GM10248 (cell line): ENCODE measurements around the gene NFE2L3.

ENCODE experiments used
- CTCF ChIA-PET: fragments of 300-600 bp; sonication (Branson Sonifier 250); formaldehyde crosslinking; extraction: SDS; loops from one replicate; lab custom pipeline; 2021; ENCODE audit warnings: antibody characterized with exemption; lab: Yijun Ruan, JAX
- POLR2A ChIA-PET: fragments of 350-650 bp; sonication (Branson Sonifier 250); formaldehyde crosslinking; extraction: SDS; loops from one replicate; lab custom pipeline; 2020; ENCODE audit warnings: antibody characterized with exemption; lab: Yijun Ruan, JAX
- DNase-seq: peaks from one replicate; pipeline ENCODE4 v3.0.0; 2012; ENCODE audit errors: extremely low spot score
- TF ChIP-seq, protein P1 (sequence below): IDR thresholded peaks from 2 replicates; pipeline ENCODE4 v1.5.1; 2012; ENCODE audit warnings: mild to moderate bottlenecking, low read depth; ENCODE audit errors: extremely low read depth, missing control alignments, control extremely low read depth

NFE2L3 gene

DNA sequence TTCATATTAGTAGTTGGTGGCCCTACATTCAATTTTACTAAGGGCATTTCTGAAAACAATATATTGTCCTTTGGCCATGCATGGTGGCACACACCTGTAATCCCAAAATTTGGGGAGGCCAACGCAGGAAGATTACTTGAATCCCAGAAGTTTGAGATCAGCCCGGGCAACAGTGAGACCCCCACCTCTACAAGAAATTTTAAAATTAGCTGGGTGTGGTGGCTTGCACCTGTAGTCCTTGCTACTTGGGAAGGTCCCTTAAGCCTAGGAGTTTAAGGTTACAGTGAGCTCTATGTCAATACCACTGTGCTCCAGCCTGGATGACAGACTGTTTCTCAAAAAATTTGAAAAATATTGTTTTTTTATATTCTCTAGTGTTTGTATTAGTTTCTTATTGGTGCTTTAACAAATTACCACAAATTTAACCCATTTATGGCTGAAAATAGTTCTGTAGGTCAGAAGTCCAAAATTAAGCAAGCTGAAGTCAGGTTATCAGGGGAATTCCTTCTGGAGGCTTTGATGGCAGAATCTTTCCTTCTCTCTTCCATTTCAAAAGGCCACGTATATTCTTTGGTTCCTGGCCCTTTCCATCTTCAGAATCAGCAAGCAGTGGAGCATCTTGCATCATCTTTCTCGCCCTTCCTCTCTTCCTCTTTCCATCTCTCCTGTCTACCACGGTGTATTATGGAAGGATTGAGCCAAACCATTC is 62.0 kb downstream of the NFE2L3 start:
- TF ChIP-seq, protein P1, sequence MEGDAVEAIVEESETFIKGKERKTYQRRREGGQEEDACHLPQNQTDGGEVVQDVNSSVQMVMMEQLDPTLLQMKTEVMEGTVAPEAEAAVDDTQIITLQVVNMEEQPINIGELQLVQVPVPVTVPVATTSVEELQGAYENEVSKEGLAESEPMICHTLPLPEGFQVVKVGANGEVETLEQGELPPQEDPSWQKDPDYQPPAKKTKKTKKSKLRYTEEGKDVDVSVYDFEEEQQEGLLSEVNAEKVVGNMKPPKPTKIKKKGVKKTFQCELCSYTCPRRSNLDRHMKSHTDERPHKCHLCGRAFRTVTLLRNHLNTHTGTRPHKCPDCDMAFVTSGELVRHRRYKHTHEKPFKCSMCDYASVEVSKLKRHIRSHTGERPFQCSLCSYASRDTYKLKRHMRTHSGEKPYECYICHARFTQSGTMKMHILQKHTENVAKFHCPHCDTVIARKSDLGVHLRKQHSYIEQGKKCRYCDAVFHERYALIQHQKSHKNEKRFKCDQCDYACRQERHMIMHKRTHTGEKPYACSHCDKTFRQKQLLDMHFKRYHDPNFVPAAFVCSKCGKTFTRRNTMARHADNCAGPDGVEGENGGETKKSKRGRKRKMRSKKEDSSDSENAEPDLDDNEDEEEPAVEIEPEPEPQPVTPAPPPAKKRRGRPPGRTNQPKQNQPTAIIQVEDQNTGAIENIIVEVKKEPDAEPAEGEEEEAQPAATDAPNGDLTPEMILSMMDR: no peak
- ChIA-PET POLR2A (interaction anchor here (0.8 kb wide), 1 partner anchor 25 kb away, joined by 3 read pairs; no protein-coding TSS in a partner anchor), CTCF (interaction anchor here (0.7 to 1.2 kb wide), 4 partner anchors 9 to 151 kb away, joined by 3 to 4 read pairs (median 3); no protein-coding TSS in a partner anchor)
- no peak for DNase-seq

DNA sequence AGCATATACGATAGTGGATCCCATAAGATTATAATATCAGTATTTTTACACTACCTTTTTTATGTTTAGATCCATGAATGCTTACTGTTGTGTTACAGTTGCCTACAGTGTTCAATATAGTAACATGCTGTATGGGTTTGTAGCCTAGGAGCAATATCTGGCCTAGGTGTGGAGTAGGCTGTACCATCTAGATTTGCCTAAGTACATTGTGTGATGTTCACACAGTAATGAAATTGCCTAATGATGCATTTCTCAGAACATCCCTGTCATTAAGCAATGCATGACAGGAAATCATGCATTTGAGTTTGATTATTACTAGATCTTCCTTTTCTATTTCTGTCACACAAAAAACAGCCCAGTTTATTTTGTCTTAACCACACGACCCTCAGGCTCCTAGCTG is 64.1 kb downstream of the NFE2L3 start:
- TF ChIP-seq, protein P1: no peak
- ChIA-PET POLR2A (no interaction called here), CTCF (interaction anchor here (0.8 to 1.7 kb wide), 3 partner anchors 14 to 323 kb away, joined by 3 to 6 read pairs (median 5); no protein-coding TSS in a partner anchor)
- no peak for DNase-seq

DNA sequence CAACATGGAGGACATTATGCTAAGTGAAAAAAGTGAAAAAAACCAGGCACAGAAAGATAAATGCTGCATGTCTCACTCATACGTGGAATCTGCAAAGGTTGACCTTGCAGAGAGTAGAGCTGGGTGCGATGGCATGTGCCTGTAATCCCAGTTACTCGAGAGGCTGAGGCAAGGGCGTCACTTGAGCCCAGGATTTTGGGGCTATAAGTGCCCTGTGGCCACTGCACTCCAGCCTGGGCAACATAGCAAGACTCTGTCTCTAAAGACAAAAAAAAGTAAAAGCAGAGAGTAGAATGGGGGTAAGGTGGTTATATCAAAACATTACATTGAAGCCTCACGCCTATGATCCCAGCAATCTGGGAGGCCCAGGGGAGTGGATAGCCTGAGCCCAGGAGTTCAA is 72.4 kb downstream of the NFE2L3 start:
- TF ChIP-seq, protein P1: no peak
- ChIA-PET POLR2A (no interaction called here), CTCF (interaction anchor here (1.4 to 1.6 kb wide), 2 partner anchors 8 to 22 kb away, joined by 3 read pairs; partner anchors contain the start of gene CBX3)
- no peak for DNase-seq

DNA sequence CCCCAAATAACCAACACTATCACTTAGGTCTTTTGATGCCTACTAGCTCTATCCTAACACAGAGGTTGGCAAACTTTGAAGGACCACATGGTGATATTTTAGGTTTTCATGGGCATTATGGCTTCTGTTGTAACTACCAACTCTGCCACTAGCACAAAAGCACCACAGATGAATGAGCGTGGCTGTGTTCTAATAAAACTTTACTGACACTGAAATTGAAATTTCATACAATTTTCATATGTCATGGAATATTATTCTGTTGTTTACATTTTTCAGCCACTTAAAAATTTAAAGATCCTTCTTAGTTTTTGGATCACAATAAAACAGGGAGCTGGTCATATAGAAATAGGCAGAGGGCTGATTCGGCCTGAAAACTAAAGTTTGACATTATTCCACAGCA is 76.0 kb downstream of the NFE2L3 start:
- TF ChIP-seq, protein P1: no peak
- ChIA-PET POLR2A (no interaction called here), CTCF (interaction anchor here (1.4 kb wide), 1 partner anchor 61 kb away, joined by 4 read pairs; no protein-coding TSS in a partner anchor)
- DNase-seq: no peak

DNA sequence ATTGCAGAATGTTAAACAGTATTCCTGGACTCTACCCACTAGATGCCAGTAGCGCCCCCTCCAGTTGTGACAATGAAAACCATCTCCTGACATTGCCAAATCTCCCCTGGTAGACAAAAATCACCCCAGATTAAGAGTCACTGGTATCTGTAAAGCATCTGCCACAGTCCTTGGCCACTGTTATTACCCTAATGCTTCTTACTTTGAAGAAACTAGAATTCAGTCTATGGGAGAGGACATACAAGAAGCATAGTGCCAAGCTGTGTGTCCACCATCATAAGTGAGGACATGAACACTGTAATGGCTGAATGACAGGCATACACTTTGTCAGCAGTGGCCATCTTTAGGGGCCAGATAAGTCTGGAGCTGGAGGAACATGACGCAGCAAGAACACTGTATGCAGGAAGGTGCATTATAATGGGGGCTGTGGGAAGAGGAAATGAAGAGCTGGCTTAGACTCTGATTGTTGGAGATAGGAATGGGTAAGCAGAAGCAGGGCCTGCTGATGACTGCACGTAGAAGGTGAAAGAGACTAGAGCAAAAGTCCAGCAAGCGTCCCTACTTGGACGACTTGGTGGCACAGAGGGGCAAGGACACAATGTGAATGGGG is 82.0 kb downstream of the NFE2L3 start:
- DNase-seq: no peak
- TF ChIP-seq, protein P1: no peak
- ChIA-PET CTCF (no interaction called here), POLR2A (no interaction called here)
